Raji (cell line): ENCODE measurements around the gene PSME3IP1.

Source experiments
- POLR2A ChIP-seq: IDR thresholded peaks from 2 replicates; pipeline ENCODE4 v1.6.1; 2011; ENCODE audit warnings: low read depth, low read length, control low read depth; ENCODE audit not compliant: insufficient read depth

PSME3IP1 gene

GRCh38 chr16:57155702-57156350, 30.0 kb downstream of the PSME3IP1 start:
- no peak for TF ChIP-seq POLR2A

DNA sequence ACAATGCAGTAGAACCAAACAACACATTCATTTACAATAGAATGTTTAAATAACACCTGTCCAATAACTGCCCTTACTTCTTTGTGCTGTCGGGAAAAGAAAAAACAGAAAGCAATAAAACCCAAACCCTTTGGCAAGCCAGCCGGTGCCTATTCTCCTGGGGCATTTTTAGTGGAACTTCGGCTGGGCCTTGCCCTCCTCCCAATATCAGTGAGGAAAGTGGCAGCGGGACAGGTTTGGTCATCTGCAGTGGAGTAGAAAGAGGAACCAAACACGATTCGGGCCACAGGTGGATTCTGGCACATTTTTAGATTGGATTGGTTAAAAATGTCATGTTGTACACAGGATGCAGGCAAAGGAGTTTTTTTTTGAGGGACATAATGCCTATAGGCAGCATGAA, 32.0 kb downstream of the PSME3IP1 start:
- no peak for TF ChIP-seq POLR2A

DNA sequence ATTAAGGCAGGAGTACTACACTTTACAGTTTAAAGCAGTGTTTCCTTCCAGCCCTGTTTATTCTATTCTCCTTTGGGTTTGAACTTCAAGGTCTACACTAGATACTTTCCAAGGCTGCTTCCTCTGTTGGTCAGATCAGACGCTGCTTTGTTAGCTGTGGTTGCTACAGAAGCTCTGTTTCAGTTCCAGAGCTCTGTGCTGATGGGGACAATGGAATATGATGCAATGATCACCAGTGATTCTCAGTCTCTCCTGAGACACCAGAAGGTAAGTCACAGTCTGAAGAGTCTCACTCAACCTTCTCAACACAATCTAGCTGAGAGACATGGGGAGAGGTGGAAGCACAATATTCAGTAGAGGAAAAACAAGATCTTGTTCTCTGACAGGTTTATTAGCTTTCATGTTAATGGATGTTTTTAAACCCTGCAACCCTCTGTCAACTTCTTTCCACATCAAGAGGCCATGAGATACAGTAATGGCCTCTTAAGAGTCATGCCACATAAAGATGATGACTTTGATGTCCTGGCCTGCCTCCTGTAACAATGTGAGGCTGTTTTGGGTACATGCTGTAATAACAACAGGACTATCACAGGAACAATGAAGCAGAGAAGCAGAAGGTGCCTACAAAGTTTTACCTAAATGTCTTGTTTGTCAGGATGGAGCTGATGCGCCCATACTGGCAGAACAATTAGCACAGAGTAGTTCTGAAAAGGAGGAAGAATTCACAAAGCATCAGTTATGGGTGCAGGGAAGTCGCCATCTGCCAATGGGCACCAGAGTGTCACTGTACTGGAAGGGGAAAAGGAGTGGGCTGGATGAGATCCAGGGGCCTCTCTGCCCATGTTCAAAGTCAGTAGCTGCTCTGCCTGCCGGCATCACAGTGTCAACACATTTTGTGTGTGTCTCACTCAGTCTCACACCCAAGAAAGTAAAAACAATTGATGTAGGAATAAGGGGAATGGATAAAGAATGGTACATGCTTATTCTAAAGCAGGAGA, 33.4 kb downstream of the PSME3IP1 start:
- TF ChIP-seq POLR2A: no peak

DNA sequence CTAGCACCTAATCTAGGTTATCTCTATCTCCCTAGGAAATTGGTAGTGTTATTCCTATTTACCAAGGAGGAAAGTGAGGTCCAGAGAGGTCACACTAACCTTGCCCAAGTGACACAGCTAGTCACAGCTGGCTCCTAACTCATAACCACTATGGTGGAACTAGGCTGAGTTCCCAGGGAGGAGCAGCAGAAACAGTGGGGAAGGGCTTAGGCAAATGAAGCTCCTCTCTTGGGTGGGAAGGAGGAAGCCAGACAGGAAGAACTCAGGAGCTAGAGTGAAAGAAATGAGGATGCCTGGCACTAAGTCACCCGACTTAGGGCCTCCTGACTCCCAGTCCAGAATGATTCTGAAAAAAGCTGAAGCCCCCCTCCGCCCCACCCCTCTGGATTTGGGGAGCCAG, 34.5 kb downstream of the PSME3IP1 start:
- TF ChIP-seq POLR2A: no peak

- TF ChIP-seq POLR2A: no peak
Observed at GRCh38 chr16:57150682-57151330, 35.0 kb downstream of the PSME3IP1 start.

DNA sequence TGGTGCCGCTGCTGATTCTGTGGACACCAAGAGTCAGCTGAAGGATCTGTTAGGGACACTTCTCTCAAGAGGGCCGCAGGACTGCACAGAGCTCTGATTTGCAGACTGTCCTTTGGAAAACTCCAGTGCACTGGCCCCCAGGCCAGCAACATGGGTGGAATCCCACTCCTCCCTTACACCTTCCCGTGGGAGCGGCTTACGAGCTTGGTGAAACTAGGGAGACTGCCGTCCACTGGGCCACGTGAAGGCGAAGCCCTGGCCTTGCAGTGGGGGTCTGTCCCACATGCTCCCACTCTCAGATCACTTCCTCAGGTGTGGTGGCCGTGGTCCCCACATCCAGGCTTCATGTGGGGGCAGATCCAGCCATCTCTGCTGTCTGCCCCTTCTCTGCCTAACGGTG, 36.4 kb downstream of the PSME3IP1 start:
- no peak for TF ChIP-seq POLR2A

DNA sequence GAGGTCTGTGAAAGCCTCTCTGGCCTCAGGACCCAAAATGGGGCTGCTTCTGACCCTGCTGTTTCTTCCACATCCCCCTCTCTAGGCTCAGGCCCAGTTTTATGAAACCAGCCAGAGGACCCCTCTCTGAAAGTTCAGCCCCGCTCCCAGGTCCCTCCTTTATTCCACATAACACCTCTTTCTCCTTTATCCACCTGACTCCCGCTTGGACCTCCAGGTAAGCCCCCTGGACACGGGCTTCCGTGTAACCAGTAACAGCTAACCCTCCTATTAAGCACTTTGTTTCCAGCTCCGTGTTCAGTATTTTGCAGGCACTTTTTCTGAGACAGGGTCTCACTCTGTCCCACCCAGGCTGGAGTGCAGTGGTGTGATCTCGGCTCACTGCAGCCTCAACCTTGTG, 37.4 kb downstream of the PSME3IP1 start:
- no peak for TF ChIP-seq POLR2A

DNA sequence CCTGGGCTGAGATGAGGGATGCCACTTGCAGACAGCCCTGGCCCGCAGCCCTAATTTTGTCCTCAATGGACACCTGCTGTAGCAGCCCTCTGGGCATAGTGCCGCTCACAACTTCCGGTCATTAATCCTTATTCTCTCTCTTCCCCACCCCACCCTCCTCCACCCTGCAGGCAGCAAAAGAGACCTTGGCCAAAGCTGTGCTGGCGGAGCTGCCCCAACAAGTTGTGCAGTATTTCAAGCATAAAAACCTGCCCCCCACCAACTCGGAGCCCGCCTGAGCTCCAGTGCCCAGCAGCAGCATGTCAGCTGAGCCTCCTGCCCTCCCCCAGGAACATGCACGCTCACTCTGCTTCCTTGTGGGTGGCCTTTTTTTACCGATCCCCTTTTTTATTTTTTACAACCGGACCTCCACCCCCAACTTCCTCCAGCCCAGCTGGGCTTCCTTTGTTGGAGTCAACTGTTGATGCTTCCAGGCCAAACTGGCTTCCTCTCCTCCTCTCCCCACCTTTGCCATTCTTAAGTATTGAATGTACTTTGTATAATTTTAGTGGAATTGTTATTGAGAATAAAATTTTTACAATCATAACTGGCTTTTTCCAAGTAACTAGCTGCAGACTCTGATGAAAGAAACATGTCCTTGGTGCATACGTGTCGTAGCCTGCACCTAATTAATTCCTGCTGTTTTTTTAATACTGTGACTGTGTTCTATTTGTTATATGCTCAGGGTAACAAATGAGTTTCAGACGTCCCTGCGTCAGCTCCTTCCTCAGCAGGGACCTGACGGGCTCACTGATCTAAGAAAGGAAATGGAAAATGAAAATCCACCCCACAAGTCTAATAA, 38.2 kb downstream of the PSME3IP1 start:
- no peak for TF ChIP-seq POLR2A

GRCh38 chr16:57146735-57147134, 39.1 kb downstream of the PSME3IP1 start:
- TF ChIP-seq POLR2A: no peak

GRCh38 chr16:57146040-57146647, 39.7 kb downstream of the PSME3IP1 start:
- no peak for TF ChIP-seq POLR2A

GRCh38 chr16:57145046-57146021, 40.5 kb downstream of the PSME3IP1 start:
- TF ChIP-seq POLR2A: no peak

GRCh38 chr16:57144027-57144426, 41.8 kb downstream of the PSME3IP1 start:
- no peak for TF ChIP-seq POLR2A
